ENCODE data around the gene TMEM87B. TPM values are rescaled to one million over a fixed set of nuclear protein-coding genes. Genes with fewer than 3 reads are reported as not detected.

Gene TMEM87B
- total RNA-seq, 1 donor from 2014 or later = 15.4 TPM

- Mint-ChIP-seq H3K36me3 (ENCODE audit: insufficient read depth) (peaks cover 20% of the 10 kb centered on the region), H3K4me1 (ENCODE audit: low read depth) (no peaks in the 10 kb centered on the region), H3K4me3 (ENCODE audit: low read depth) (no peak overlapping the region), H3K27me3 (no peaks in the 10 kb centered on the region), H3K9me3 (ENCODE audit: low read depth) (no peaks in the 10 kb centered on the region), H3K27ac (no peak overlapping the region)
- TF ChIP-seq CTCF (IDR thresholded peaks at IDR 0.05; ENCODE audit: unreplicated experiment) = no peak
- DNase-seq (ENCODE audit: low spot score, unreplicated experiment) = no peak
These were observed 46.1 kb upstream of the TMEM87B start for GRCh38 chr2:112008910-112009485.

GRCh38 chr2:112010751-112011150, 44.3 kb upstream of the TMEM87B start:
- Mint-ChIP-seq H3K9me3 (ENCODE audit: low read depth) (no peaks in the 10 kb centered on the region), H3K27ac (no peak overlapping the region), H3K27me3 (no peaks in the 10 kb centered on the region), H3K4me3 (ENCODE audit: low read depth) (no peak overlapping the region), H3K4me1 (ENCODE audit: low read depth) (no peaks in the 10 kb centered on the region), H3K36me3 (ENCODE audit: insufficient read depth) (peaks cover 27% of the 10 kb centered on the region)
- DNase-seq (ENCODE audit: low spot score, unreplicated experiment) = no peak
- no peak for TF ChIP-seq CTCF (IDR thresholded peaks at IDR 0.05; ENCODE audit: unreplicated experiment)

GRCh38 chr2:112012556-112012955, 42.5 kb upstream of the TMEM87B start:
- no peak for TF ChIP-seq CTCF (IDR thresholded peaks at IDR 0.05; ENCODE audit: unreplicated experiment)
- H3K9me3 Mint-ChIP-seq (ENCODE audit: low read depth) = no peaks in the 10 kb centered on the region
- no peak overlapping the region for H3K27ac Mint-ChIP-seq
- H3K4me1 Mint-ChIP-seq (ENCODE audit: low read depth) = no peaks in the 10 kb centered on the region
- H3K4me3 Mint-ChIP-seq (ENCODE audit: low read depth) = no peak overlapping the region
- H3K36me3 Mint-ChIP-seq (ENCODE audit: insufficient read depth) = peaks cover 33% of the 10 kb centered on the region
- H3K27me3 Mint-ChIP-seq = no peaks in the 10 kb centered on the region
- no peak for DNase-seq (ENCODE audit: low spot score, unreplicated experiment)

GRCh38 chr2:112018846-112019245, 36.2 kb upstream of the TMEM87B start:
- H3K9me3 Mint-ChIP-seq (ENCODE audit: low read depth) = no peaks in the 10 kb centered on the region
- no peak for TF ChIP-seq CTCF (IDR thresholded peaks at IDR 0.05; ENCODE audit: unreplicated experiment)
- peaks cover 4% of the 10 kb centered on the region for H3K4me1 Mint-ChIP-seq (ENCODE audit: low read depth)
- peaks cover 38% of the 10 kb centered on the region for H3K36me3 Mint-ChIP-seq (ENCODE audit: insufficient read depth)
- no peak overlapping the region for H3K4me3 Mint-ChIP-seq (ENCODE audit: low read depth)
- H3K27ac Mint-ChIP-seq = no peak overlapping the region
- H3K27me3 Mint-ChIP-seq = no peaks in the 10 kb centered on the region
- DNase-seq (ENCODE audit: low spot score, unreplicated experiment) = no peak

- no peak overlapping the region for H3K4me3 Mint-ChIP-seq (ENCODE audit: low read depth)
- no peak for DNase-seq (ENCODE audit: low spot score, unreplicated experiment)
- H3K27ac Mint-ChIP-seq = no peak overlapping the region
- no peaks in the 10 kb centered on the region for H3K27me3 Mint-ChIP-seq
- H3K4me1 Mint-ChIP-seq (ENCODE audit: low read depth) = peaks cover 4% of the 10 kb centered on the region
- H3K36me3 Mint-ChIP-seq (ENCODE audit: insufficient read depth) = peaks cover 34% of the 10 kb centered on the region
- no peaks in the 10 kb centered on the region for H3K9me3 Mint-ChIP-seq (ENCODE audit: low read depth)
- TF ChIP-seq CTCF (IDR thresholded peaks at IDR 0.05; ENCODE audit: unreplicated experiment) = no peak
These were observed 35.5 kb upstream of the TMEM87B start for GRCh38 chr2:112019569-112019982.
